HS-5 (cell line): ENCODE data around the gene HCST.
"Not testable (repeated sequence)": the region's sequence is repeated elsewhere in the genome, so short reads cannot be mapped to it uniquely, and the experiment has no call there.

ENCODE experiments used
- DNase-seq: peaks from one replicate; pipeline ENCODE4 v3.0.0-alpha.2; 2012; ENCODE audit warnings: low read depth

Gene HCST, protein sequence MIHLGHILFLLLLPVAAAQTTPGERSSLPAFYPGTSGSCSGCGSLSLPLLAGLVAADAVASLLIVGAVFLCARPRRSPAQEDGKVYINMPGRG

DNA sequence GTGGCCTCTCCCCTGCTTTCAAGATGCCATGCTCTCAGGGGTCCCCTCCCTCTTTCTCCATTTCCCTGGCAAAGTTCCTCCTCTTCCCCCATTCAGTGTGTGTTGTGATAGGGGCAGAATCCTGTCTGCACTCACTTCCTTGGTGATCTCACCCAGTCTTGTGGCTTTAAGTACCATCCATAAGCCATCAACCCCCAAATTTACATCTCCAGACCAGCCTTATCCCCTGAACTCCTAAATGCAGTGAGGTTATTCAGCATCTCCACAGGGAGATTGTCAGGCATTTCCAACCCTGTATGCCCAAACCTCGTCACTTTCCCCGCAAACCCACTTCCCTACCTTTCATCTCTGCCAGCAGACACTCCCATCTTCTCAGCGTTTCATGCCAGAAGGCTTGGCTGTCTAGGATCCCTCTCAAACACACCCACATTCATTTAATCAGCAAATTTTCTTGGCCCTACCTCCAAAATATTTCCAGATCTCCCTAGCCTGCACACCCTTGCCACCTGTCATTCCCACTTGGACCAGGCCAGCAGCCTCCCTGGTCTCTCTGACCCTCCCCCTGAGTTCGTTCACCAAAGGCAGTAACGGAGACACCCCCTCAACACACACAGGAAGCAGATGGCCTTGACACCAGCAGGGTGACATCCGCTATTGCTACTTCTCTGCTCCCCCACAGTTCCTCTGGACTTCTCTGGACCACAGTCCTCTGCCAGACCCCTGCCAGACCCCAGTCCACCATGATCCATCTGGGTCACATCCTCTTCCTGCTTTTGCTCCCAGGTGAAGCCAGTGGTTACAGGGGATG is at the start of gene HCST:
Gene HCST (plus strand): TSS at position 676 of the 808 bp plus-strand sequence. CDS start 65 bp downstream, at position 741.
- DNase-seq: peak; percentile 18

DNA sequence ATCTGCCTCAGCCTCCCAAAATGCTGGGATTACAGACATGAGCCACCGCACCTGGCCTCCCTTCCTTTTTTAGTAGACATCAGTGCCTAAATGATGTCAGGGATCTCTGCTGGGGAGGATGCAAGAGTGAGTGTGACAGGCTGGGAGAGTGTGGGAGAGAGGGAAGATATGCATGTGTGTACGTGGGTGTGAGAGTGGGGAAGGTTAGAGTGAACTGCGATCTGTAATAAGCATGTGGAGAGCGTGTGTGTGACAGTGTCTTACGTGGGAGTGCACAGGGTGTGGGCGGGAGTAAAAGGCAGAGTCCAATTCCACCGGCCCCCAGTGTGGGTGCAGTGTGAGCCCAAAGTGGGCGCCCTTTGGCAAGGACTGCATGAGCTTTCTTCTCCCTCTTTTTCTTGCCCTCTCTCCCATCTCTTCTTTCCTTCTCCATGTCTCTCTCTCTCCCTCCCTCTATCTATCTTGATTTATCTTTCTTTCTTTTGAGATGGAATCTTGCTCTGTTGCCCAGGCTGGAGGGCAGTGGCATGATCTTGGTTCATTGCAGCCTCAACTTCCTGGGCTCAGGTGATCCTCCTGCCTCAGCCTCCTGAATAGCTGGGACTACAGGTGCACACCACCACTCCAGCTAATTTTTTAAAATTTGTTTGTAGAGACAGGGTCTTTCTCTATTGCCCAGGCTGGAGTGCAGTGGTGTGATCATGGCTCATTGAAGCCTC is 49.1 kb upstream of the HCST start:
- no peak for DNase-seq

DNA sequence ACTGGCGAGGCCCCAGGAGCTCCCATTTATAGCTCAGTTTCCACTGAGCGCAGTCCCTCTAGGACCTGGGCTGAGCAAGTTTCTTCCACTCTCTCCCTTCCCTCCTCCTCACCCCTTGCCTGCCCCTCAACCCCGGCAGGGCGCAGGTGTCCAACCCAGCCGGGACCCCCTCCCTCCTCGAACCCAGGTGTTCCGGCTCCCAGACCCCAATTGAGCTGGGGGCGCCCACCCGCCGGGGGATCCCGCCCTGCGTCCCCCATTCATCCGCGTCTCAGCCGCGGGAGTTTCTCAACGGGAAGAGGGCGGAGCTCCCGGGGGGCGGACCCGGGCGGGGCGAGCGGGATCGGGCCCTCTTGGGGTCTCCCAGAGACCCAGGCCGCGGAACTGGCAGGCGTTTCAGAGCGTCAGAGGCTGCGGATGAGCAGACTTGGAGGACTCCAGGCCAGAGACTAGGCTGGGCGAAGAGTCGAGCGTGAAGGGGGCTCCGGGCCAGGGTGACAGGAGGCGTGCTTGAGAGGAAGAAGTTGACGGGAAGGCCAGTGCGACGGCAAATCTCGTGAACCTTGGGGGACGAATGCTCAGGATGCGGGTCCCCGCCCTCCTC is 45.7 kb upstream of the HCST start, which contains the start of gene KIRREL2:
Gene KIRREL2 (plus strand): TSS at position 366 of the 604 bp plus-strand sequence. CDS start 209 bp downstream, at position 575.
- DNase-seq: no peak

DNA sequence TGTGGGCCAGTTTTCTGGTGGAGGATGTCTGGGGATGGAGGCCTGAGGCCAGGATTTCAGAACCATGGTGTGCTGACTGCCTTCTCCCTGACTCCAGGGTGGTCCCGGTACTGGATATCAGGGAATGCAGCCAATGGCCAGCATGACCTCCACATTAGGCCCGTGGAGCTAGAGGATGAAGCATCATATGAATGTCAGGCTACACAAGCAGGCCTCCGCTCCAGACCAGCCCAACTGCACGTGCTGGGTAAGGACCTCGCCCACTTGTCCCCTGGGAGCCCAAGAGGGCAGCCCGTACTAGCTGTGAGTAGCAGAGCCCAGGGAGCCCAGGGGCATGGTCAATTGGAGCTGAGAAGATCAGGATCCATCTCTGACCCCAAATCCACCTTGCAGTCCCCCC is 44.0 kb upstream of the HCST start:
- DNase-seq: no peak

DNA sequence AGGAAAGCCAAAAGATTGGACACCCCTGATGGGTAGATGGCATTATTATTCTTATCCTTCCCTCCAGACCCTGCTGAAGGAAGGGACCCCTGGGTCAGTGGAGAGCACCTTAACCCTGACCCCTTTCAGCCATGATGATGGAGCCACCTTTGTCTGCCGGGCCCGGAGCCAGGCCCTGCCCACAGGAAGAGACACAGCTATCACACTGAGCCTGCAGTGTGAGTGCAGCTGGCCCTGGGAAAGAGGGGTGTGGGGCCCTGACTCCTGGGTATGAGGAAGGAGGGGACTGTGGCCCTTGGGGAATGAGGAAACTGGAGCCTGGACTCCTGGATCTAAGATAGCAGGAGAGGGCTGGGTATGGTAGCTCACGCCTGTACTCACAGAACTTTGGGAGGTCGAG is 42.9 kb upstream of the HCST start:
- DNase-seq: no peak

DNA sequence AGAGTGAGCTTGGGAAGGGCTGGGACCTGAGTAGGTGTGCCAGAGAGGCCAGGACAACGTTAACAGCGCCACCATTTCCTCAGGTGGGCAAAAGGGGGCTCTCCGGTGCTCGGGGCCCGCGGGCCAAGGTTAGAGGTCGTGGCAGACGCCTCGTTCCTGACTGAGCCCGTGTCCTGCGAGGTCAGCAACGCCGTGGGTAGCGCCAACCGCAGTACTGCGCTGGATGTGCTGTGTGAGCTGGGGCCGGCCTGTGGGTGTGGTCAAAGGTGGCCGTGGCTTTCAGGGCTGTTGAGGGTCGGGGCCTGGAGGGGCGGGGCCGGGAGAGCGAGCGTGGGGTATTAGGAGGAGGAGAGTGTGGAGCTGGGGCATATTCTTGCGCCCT is 41.9 kb upstream of the HCST start:
- no peak for DNase-seq

DNA sequence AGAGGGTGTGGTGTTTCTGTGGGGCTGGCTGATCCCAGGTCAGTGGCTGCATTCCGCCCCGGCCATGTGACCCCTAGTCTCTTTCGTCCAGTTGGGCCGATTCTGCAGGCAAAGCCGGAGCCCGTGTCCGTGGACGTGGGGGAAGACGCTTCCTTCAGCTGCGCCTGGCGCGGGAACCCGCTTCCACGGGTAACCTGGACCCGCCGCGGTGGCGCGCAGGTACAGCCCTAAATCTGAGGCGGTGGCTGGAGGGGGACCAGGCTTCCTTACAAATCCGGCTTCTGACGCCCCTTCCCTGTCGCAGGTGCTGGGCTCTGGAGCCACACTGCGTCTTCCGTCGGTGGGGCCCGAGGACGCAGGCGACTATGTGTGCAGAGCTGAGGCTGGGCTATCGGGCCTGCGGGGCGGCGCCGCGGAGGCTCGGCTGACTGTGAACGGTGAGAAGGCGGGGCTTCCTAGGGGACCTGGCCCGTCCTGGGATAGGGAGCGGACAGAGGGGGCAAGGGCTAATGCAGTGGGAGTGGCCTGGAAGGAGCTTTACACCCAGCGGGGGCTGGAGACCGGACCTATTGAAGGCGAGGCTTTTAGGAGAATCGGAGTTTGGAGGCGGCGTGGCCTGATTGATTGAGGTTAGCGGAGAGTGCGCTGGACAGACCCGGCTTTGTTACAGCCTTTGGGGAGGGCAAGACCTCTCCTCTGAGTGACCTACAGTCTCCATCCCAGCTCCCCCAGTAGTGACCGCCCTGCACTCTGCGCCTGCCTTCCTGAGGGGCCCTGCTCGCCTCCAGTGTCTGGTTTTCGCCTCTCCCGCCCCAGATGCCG is 41.3 kb upstream of the HCST start:
- DNase-seq: no peak

DNA sequence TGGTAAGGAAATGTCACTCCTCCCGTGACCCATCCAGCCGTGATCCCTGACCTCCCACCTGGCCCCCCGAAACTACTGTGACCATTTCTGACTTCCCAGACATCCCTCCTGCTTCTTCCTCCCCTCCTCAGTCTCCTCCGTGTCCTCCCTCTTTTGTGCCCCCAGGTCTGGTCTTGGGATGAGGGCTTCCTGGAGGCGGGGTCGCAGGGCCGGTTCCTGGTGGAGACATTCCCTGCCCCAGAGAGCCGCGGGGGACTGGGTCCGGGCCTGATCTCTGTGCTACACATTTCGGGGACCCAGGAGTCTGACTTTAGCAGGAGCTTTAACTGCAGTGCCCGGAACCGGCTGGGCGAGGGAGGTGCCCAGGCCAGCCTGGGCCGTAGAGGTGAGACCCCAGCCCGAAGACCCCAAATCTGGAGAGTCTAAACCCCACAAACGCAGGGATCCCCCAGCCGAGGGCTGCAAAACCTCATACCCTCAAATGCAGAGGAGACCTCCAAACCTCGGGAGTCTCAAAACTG is 40.6 kb upstream of the HCST start:
- DNase-seq: no peak

DNA sequence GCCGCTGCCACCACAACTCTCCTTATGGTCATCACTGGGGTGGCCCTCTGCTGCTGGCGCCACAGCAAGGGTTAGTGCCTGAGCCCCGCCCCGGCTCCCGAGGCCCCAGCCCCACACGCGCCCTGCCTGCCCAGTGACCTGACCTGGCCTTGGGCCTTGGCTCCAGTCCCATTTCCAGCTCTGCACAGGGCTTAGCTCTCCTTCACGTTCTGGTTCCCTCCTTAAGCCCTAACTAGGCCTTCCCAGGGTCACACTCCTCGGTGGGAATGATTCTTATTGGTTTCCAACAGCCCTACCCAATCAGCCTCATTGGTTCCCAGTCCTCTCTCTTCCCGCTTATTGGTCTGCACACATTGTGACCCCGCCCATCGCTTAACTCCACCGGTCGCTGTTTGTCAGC is 39.8 kb upstream of the HCST start:
- no peak for DNase-seq

DNA sequence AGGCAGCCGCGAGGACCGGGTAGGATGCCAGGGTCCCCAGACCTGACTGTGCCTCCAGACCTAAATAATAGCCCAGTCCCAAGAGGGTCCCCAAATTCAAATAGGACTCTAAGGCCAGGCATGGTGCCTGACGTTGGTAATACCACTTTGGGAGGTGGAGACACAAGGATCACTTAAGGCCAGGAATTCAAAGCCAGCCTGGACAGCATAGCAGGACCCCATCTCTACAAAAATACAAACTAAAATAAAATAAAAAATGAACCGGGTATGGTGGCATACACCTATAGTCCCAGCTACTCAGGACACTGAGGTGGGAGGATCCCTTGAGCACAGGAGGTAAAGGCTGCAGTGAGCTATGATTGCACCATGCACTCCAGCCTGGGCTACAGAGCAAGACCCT is 39.3 kb upstream of the HCST start:
- DNase-seq: no peak

DNA sequence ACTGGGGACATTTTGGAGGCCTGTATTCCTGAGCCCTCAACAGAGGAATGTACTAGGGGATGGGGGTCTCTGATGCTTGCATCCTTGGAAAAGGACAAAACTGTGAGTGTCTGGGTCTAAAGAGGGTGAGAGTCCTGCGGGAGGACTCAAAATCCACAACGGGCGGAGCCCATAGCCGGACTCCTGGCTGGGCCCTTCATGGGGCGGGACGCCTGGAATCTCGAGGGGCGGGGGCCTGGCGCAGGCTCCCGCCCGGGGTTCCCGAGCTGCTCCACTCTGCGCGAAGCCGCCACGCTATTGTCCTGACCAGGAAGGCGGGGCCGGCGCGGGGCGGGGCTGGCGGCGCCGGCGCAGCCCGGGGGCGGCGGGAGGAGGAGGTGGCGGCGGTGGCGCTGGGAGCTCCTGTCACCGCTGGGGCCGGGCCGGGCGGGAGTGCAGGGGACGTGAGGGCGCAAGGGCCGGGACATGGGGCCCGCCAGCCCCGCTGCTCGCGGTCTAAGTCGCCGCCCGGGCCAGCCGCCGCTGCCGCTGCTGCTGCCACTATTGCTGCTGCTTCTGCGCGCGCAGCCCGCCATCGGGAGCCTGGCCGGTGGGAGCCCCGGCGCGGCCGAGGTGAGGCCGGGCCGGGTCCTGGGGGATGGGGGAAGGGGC is 34.0 kb upstream of the HCST start, which contains the start of gene APLP1:
Gene APLP1 (plus strand): TSS at position 403 of the 651 bp plus-strand sequence. CDS start 63 bp downstream, at position 466.
- DNase-seq: no peak

DNA sequence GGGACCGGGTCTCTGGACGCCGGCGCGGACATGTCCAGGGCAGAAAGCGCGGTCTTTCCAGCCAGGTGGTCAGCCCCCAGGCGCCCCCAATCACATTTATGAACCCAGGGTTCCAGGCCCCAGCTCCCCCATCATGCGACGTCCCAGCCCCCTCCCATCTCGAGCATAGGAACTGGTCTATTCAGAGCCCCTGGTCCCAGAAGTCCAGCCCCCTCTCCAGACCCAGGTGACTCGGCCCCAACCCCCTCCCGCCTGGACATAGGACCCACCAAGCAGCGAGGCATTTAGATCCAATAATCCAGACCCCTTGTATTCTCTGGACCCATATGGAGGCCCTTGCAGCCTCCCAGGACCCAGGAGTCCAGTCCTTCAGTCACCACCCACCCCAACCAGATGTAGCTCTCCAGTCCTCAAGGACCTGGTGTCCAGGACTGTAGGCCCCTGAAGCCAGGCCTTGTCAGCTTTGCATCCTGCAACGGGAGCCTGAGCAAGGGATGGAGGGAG is 33.5 kb upstream of the HCST start:
- no peak for DNase-seq

DNA sequence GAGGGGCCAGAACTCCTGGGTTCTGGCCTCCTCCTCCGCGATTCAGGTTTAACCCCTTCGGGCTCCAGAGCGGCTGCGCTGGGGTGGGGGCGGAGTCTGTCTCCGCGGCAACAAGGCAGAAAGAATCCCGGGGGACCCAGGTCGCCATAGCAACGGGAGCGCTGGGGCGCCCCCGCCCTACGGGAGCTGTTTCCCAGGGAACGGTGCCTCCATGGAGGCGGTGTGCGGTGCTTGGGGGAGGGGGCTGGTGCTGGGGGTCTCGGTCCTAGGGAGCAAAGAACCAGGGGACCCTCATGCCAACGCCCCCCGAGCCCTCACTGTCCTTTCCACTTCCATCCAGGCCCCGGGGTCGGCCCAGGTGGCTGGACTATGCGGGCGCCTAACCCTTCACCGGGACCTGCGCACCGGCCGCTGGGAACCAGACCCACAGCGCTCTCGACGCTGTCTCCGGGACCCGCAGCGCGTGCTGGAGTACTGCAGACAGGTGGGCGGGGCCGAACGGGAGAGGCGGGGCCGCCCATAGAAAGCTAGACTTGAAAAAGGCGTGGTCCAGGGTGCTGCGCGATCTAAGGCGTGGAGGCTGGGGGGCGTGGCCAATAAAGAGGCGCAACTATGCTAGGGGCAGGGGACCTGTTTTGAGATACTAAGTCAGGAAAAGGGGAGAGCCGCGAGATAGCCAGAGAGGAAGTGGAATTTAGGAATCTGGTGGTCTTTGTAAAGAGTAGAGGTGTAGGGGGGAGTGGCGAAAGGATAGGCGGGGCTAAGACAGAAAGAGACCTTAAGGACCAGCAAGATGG is 32.8 kb upstream of the HCST start:
- peak; percentile 59 for DNase-seq

DNA sequence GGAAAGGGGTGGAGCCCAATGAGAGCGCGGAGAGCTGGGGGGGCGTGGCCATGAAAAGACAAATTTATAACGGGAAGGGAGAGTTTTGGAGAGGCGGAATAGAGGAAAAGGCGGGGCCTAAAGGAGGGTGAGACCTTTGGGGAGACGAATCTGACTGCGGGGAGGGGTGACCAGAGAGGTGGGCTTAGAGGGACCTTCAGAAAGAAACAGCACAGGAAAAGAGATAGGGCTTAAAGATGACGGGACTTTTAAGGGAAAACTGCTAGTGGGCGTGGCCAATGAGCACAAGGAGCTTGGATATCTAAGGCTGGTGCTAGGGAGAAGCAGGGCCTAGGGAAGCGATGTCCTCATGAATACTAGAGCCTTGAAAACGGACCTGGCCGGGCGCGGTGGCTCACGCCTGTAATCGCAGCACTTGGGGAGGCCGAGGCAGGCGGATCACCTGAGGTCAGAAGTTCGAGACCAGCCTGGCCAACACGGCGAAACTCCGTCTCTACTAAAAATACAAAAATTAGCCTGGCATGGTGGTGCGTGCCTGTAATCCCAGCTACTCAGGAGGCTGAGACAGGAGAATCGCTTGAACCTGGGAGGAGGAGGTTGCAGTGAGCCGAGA is 32.1 kb upstream of the HCST start:
- not testable (repeated sequence) for DNase-seq

DNA sequence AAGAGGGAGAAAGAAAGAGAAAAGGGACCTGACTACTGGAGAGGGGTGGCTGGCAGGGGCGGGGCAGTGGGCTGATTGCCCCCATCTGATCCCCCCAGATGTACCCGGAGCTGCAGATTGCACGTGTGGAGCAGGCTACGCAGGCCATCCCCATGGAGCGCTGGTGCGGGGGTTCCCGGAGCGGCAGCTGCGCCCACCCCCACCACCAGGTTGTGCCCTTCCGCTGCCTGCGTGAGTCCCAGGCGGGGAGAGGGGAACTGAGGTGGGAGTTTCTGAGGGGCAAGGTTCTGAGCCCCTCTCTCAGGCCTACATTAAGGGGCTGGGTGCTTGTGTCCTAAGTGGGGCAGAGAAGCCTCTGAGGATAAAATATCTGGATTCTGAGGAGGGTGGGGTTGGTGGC is 31.5 kb upstream of the HCST start:
- no peak for DNase-seq

DNA sequence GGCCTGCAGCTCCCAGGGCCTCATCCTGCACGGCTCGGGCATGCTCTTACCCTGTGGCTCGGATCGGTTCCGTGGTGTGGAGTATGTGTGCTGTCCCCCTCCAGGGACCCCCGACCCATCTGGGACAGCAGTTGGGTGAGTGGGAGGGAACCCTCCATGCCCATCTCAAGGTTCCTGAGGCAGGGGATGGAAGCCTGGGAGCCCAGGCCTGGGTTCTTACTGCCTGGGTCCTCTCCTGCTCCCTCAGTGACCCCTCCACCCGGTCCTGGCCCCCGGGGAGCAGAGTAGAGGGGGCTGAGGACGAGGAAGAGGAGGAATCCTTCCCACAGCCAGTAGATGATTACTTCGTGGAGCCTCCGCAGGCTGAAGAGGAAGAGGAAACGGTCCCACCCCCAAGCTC is 30.7 kb upstream of the HCST start:
- no peak for DNase-seq

DNA sequence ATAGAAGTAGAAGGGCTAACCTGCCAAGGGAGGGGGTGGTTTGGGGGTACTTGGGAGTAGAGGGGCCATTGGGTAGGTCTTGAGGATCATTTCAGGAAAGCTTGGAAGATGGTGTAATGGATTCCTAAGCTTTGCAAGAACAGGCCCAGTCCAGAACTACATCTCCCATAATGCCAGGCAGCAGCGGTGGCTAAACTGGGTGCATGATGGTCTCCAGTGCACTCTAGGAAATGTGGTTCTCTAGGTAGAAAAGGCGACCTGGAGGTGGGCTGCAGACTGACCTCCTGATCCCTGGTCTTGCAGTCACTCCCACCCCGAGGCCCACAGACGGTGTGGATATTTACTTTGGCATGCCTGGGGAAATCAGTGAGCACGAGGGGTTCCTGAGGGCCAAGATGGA is 30.1 kb upstream of the HCST start:
- no peak for DNase-seq

DNA sequence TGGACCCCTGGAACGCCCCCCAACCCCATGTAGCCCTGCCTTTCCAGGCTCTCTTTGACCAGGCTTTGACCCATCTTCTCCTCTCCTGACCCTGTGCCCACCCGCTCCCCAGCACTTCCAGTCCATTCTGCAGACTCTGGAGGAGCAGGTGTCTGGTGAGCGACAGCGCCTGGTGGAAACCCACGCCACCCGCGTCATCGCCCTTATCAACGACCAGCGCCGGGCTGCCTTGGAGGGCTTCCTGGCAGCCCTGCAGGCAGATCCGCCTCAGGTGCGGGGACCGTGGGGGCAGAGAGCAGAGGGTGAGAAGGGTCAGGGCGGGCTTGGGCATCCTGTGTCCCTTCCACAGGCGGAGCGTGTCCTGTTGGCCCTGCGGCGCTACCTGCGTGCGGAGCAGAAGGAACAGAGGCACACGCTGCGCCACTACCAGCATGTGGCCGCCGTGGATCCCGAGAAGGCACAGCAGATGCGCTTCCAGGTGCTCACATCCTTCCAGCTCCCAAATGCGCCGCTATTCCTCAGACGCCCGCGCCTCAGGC is 27.9 kb upstream of the HCST start:
- DNase-seq: no peak

DNA sequence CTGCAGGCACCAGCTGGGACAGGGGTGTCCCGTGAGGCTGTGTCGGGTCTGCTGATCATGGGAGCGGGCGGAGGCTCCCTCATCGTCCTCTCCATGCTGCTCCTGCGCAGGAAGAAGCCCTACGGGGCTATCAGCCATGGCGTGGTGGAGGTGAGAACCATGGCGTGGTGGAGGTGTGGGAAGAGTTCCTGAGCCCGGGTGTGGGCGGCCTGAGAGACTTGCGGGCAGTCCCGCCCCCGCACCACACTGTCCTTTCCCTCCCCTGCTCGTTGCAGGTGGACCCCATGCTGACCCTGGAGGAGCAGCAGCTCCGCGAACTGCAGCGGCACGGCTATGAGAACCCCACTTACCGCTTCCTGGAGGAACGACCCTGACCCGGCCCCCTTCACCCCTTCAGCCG is 23.3 kb upstream of the HCST start:
- no peak for DNase-seq
